HS-27A (cell line): ENCODE results near the gene TVP23C.

ENCODE experiments used
- DNase-seq: peaks from one replicate; pipeline ENCODE4 v3.0.0-alpha.2; 2012; ENCODE audit warnings: low read depth, missing footprints

The TVP23C gene

DNA sequence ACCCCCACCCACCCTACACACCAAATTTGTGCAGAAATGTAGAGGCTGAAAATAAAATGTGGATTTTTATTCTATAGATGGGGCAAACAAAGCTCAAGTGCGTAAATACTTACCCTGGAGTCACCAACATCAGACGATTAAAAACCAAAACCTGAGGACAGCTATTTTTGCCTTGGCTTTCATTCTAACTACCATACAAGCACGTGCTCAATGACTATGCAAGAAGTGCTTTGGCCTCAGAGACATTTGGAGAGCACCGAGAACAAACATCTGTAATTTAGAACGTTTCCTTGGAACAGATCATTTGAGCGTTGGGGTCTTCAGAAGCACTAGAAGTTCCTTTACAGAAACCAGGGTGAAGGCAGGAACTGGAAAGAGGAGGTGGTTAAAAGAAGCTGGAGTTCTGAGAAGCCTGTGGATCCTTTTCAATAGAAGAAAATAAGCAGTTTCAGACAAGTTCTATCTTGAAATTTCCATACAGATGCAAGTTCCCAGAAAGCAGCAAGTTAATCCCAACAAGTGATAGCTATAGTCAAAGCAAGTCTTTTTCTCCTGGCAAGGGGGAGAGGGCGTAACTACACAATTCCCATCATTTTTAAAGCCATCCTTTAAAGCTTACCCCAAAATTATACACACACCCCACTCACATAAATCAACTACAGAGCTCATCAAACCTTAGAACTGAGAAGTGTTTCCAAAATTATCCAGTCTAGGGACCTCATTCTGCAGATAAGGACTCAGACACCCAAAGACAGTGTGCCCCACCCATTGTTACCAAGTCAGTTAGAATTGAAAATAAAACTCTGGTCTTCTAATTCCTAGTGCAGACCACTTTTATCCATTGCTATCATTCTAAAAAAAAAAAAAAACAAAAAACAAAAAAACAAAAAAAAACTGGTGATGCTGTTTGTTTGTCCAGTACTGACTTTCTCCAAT is 66.3 kb downstream of the TVP23C start:
- DNase-seq, result no peak

DNA sequence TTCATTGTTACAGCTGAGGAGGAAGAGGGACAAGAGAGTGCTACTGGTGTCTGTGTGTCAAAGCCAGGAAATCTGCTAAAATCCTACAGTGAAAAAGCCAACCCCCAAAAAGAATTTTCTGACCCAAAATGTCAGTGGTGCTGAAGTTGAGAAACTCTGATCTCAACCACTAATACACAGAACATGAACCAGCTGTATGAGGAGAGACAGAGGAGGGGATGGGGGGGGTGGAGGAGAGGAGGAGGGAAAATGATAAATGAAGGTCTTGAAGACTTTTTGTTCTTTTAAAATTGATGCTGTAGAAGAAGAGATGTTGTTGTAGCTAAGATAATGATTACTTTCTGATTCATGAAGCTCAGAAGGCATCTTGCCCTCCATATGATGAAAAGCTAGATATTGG is 68.5 kb downstream of the TVP23C start:
- no peak for DNase-seq

DNA sequence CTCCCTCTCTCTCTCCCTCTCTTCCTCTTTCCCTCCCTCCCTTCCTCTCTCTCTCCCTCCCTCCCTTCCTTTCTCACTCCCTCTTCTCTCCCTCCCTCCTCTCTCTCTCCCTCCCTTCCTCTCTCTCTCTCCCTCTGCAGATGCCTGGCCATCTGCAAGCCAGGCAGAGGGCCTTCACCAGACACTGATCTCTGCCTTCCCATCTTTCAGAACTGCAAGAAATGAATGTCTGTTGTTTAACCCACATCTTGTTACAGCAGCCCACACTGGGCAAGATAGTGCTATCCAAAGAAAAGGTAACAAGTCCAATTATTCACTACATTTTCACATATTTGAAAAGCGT is 69.6 kb downstream of the TVP23C start:
- DNase-seq, result no peak

DNA sequence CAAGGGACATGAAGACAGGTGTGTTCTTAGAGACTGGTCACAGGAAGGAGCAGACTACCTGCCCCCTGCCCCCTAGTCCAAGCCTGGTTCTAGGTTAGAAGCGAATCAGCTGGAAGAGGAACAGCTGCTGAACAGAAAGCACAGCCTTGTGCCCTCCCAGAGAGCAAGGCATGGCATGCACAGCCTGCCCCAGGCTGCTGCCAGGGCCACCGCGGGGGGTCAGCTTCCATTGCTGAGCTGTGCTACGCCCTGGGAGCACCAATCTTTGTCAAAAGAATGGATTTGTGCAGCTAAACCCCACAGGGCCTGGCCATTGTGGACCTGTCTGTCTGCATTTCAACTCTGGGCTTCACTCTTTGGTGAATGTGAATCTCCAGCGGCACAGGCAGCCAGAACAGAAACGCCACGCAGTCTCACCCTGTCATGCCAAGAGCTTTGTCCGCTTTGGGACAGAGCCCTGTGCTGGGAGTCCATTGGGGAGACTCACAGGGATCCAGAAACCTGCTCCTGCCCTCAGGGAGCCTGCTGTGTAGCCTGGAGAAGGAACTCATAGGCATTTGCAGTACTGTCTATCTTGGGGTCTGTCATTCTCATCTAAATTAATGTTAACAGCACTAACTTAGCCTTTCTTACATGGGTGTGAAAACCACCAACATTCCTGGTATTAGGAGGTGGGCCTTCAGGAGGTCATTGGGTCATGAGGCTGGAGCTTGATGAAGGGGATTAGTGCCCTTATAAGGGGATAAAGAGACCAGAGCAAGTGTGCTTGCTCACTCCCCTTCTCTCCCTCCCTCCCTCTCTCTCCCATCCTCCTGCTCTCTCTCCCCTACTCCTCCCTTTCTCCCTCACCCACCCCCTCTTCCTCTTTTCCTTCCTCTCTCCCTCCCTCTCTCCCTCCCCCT is 70.2 kb downstream of the TVP23C start:
- no peak for DNase-seq

DNA sequence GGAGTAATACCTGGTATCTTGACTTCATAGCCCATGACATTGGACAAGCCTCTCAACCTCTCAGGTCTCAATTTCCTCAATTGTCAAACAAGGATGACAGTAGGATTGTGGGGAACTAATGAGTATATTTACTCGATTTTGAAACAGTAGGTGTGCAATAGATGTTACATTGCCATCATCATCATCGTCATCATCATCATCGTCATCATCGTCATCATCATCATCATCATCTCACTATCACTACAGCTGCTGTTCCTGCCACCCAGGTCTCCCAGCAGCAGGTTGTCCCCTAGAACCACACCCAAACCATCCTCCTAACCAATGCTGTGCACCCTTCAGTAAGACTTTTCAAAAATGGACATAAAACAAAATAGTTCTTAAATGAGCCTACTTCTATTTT is 71.1 kb downstream of the TVP23C start:
- no peak for DNase-seq

DNA sequence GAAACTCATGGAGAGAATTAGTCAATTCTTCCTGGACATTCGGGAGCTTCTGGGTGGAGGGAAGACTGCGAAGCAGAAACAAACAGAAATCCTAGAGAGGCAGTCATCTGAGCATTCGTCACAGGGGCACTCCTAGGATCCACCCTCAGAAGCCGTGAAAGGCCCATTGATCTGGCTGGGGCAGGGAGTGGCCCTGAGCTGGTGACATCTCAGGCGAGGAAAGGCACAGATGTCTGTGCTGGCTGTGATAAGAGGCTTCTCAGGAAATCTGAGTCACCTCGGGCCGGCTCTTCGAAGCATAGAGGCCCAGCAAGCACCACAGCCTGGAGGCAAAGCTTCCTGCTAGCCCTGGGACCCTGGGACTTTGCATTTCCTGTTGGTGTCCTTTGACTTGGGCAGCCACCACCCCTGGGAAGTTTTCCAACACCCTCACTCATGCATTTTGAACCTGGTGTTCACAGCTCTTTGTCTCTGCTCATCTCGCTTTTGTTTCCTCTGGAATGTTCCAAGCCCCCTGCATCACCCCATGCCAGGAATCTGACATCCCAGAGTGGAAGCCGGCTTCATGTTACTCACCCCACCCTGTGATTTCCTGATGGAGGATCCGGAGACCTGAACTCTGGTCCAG is 72.5 kb downstream of the TVP23C start:
- peak; percentile 67 for DNase-seq

DNA sequence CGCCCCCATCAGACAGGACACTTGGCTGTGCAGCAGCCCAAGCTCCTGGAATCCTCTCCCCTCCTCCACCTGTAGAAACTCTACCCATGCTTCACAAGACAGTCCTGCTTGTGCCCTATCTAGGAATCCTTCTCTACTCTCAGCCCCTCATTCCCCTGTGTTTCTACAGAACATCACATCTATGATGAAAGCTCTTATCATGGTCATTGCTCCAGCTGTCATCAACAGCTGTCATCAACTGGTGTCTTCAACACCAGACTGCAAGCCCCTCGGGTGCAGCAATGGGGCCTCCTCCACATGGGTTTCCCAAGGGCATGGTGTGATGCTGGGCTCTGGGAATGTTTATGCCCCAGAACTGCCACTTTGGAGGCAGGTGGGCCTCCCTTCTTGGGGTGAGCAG is 74.7 kb downstream of the TVP23C start:
- DNase-seq, result no peak

DNA sequence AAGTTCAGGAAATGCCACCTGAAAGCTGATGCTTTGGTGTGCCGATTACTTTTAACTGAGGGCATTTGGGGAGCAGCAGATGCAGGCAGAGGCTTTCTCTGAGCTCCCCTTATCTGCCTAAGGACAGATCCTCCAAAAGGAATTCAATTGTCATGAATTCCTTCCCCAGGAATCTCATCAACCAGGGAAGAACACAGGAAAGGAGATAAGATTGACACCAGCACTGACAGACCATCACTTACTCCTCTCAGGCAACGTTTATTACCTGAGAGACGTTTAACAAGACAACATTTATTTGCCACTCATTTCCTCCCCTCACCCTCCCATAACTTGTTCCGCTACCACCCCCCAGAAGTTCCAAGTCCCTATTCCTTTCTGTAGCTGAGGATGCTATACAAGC is 78.2 kb downstream of the TVP23C start:
- no peak for DNase-seq

DNA sequence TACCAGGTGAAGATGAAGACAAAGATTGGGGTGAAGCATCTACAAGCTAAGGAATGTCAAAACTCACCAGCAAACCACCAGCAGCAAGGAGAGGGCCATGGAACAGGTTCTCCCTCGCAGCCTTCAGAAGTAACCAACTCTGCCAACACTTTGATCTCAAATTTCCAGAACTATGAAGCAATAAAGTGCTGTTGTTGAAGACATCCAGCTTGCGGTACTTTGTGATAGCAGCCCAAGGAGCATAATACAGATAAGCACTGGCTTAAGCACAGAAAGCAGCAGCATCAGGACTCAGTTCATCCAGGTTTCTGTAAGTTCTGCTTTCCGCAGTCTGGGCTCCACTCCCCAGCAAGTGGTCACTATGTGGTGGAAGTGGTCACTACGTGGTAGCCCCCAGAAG is 79.9 kb downstream of the TVP23C start:
- no peak for DNase-seq

DNA sequence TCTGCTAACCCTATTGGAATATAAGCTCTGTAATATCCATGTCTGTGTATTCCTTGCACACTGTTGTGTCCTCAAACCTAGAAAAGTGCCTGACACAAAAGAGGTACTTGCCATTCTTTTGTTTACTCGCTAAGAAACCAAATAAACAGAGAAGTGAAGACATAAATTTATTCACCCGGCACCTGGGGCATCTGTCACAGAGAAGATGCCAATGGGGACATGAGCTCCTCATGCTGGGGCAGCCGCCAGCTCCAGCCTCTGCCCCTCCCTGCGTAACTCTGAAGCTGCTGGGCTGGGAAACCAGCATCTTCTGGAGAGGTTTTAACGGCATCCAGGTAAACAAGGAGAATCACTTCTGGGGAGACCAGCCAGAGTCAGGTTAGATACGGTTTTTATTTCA is 80.8 kb downstream of the TVP23C start:
- no peak for DNase-seq

DNA sequence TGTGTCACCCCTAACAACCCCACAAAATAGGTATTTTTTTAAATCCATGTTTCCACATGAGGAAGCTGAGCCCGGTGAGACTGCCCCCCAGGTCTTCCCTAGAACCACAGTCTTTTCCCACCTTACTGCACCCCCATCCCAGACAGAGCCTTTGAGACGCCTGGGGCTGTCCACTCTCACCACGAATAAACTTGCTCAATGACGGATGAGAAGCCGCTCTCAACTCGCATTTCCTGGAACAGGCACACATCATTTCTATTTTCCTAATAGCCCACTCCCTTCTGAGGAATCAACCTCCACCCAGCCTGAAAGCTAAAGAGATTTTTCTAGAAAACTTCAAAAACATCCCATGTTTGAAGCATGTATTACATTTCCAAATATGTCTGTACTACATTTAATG is 81.8 kb downstream of the TVP23C start:
- DNase-seq, result no peak

DNA sequence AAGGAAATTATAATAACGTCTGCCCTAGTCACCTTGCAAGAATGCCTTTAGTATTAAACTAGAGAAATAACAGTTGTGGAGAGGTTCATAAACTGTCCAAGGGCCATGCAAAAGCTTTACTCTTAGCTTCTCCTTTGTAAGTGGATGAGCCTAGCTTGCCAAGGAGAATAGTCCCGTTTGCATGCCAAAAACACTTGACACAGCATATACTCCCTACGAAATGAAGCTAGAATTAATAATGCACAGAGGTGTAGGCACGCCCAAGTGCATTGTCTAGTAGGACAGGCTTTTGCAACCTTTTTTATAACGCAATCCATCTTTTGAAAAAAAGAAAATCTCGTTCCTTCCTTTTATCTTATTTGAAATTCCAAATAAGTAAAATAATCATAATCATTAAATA is 83.1 kb downstream of the TVP23C start:
- DNase-seq, result no peak

DNA sequence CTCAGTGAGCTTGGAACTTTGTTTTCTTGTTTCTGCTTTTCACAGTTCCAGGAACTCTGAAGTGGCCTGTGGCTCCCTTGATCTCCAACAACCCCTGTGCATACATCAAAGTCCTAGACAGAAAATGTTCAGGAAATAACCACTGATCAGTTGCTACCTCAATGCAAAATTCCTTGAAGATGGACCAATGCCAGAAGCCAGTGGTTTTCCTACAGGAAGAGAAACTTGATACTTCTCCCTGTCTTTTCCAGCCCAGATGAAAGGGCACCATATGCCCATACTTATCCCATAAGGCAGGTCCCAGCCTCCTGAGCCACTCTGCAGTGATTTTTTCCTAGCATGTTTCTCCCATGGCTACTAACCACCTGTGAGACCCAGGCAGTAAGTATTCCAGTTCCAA is 83.6 kb downstream of the TVP23C start:
- no peak for DNase-seq

DNA sequence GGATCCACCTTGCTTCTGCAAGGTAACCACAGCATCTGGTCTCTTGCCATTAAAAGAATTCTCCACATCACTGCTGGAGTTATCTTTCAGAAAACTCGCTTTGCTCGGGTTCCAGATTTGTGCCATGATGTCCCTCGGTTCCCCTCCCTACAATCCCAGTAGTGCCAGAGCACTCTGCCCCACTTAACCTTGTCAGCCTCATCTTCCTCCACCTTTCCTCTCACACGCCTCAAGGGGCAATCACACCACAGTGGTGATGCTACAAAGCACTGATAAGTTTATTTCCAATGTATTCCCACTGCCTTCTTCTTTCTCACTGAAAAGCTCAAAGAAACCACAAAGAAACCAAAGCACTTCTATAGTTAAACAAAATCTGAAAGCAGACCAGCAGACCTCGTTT is 84.4 kb downstream of the TVP23C start:
- no peak for DNase-seq

DNA sequence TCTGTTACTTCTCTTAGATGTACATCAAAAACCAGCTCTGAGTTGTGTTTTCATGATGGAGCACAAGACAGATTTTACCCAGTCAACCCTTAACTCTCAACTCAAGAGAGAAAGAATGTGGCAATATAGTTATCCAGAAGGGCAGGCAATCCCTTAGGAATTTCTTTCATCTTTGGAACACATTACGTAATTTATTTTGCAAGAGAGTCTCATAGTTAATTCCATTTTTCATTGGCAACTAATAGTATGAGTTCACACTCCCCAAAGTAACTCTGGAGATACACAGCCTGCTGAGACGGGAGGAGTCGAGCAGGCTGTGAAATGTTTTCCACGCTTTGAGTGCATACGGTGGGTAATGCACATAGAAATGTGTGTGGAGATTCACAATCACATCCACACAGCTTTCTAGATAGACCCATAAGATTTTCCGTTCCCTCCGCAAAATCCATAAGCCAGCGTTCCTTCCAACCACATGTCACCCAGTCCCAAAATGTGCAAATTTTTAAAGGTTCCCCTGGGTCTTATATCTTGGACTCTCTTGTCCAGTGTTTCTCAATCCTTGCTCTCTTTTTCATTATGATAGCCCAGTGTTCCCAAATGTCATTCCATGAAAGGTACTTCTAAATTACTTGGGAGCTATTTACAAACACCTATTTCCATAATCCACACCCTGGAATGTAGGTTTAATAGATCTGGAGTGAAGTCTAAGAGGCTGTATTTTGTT is 87.5 kb downstream of the TVP23C start:
- DNase-seq, result no peak

DNA sequence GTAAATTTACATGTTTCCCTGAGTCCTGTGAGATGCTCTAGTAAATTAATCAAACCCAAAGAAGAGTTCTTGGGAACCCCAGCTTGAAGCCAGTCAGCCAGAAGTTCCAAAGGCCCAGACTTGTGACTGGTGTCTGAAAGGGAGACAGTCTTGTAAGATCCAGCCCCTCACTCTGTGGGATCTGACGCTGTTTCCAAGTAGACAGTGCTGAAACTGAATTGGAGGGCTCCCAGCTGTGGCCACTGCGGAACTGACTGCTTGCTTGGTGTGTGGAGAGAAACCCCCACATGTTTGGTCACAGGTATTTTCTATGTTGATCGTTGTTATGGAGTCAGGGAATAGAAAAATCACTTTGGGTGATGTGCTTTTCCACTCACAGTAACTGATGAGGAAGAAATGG is 90.4 kb downstream of the TVP23C start:
- DNase-seq, result no peak

DNA sequence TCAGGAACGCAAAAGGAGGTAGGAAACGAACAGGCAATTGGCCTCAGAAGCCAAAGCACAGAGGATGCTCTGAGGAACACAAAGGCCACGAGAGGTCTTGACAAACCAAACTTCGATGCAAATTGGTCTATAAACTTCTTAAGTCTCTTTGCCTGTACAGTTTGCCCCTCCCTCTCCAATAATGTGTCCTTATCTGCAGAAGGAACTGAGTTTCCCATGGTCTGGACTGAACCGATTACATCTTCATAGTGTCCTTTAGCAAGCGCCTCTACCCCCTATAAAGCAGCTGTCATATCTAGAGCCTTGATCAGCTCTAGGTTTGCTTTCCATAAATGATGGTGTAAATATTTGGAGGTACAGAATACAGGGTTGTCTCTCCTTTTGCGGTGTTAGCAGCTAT is 92.7 kb downstream of the TVP23C start:
- no peak for DNase-seq

DNA sequence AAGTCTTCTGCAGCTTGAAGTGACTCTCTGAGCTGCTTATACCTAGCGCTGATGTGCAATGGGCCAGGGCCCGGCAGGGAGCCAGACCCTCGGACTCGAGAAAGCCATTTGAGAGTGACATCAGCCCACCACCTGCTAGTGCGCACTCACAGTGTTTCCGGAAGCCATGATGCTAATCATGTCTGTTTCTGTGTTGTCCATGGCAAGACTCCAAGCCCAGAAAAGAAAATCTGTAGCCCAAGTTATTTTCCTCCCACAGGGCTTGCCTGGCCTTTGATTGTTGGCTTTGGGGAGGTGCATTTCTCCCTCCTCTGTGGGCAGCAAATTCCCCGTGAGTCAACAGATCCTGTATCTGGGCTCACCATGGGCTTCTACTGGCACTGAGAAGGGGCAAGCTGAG is 94.0 kb downstream of the TVP23C start:
- DNase-seq, result no peak

DNA sequence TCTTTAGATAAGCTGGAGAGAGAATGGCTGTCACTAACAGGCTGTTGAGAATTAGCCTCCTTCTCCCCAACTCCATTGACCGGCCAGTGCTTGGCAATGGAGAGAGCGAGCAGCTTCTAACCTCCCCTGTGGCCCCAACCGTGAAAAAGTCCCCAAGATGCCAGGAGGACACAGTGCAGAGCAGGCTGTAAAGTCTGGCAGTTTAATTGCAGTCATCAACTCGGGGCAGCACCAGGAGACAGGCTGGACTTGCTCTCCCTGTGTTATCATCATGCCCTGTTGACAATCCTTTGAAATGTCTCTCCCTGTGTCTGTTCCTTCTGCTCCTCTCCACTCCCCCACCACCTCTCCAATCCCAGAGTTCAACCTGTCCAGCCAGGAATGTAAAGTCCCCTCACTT is 95.2 kb downstream of the TVP23C start:
- no peak for DNase-seq

DNA sequence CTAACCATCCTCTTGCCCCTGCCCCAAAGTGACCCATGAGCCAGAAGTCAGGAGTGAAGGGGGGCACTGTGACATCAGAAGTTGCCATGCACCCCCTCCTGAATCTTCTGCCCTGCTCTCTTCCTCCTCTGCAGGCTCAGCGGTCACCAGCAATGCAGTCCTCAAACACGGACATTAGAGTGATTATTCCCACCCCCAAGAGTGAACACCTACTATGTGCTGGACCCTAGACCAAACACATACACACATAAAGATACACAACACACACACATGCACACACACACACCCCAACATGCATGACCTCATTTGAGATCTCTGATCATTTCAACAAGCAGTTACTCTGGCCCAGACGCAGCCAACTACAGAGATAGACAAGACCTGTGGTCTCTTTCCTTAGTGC is 95.7 kb downstream of the TVP23C start, which contains the start of gene CDRT4:
CDRT4 (minus strand) TSS at position 30 of the 400 bp plus-strand sequence. CDS start 27,383 bp downstream, outside the sequence.
- DNase-seq, result no peak

DNA sequence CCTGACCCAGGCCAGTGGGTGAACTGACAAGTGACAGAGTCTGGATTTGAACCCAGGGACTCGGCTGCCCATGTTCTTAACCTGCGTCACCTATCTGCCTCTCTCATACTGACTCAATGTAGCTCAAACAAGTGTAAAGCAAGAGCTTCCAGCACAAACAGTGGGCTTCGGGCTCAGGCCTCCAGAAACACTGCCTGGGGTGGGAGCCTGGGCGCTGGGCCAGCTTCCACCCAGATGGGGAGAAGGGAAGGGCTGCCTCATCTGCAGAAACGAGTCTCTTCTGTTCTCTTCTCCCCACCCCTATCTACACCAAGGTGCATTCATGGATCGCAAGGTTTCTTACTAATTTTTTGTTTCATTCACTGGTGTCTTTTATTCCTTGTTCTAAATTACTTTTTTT is 97.2 kb downstream of the TVP23C start:
- DNase-seq, result no peak
